ENCODE measurements around the gene CDC45.

The CDC45 gene

DNA sequence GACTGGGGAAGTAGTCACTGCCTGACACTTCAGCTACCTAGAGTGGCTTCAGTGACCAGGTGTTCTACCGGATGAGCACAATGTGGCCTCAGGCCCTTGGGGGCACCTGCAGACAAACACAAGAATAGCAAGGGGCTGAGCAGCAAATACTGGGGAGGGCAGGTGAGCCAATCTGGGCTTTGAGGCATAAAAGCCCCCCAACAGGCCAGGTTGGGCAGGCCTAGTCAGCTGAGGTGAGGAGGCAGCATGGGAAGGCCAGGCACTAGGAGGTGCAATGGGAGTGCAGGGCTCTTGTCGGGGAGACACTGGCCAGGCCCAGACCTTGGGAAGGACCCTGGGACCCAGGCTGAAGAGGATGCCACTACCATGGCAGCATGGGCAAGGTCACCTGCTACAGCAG, 9.7 kb upstream of the CDC45 start:
- Mint-ChIP-seq H3K4me3 (no peak overlapping the region), H3K9me3 (no peaks in the 10 kb centered on the region), H3K36me3 (ENCODE audit: low read depth) (peaks cover 46% of the 10 kb centered on the region), H3K27me3 (ENCODE audit: low read depth, poor library complexity) (no peaks in the 10 kb centered on the region), H3K27ac (no peak overlapping the region), H3K4me1 (no peaks in the 10 kb centered on the region)
- no peak for DNase-seq
- TF ChIP-seq, protein P1, sequence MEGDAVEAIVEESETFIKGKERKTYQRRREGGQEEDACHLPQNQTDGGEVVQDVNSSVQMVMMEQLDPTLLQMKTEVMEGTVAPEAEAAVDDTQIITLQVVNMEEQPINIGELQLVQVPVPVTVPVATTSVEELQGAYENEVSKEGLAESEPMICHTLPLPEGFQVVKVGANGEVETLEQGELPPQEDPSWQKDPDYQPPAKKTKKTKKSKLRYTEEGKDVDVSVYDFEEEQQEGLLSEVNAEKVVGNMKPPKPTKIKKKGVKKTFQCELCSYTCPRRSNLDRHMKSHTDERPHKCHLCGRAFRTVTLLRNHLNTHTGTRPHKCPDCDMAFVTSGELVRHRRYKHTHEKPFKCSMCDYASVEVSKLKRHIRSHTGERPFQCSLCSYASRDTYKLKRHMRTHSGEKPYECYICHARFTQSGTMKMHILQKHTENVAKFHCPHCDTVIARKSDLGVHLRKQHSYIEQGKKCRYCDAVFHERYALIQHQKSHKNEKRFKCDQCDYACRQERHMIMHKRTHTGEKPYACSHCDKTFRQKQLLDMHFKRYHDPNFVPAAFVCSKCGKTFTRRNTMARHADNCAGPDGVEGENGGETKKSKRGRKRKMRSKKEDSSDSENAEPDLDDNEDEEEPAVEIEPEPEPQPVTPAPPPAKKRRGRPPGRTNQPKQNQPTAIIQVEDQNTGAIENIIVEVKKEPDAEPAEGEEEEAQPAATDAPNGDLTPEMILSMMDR (IDR thresholded peaks at IDR 0.05): no peak

- H3K9me3 Mint-ChIP-seq: no peaks in the 10 kb centered on the region
- H3K36me3 Mint-ChIP-seq (ENCODE audit: low read depth): peaks cover 41% of the 10 kb centered on the region
- no peak overlapping the region for H3K27ac Mint-ChIP-seq
- no peak overlapping the region for H3K4me3 Mint-ChIP-seq
- TF ChIP-seq, protein P1 (IDR thresholded peaks at IDR 0.05): no peak
- H3K27me3 Mint-ChIP-seq (ENCODE audit: low read depth, poor library complexity): no peaks in the 10 kb centered on the region
- no peaks in the 10 kb centered on the region for H3K4me1 Mint-ChIP-seq
- no peak for DNase-seq
Observed at GRCh38 chr22:19471572-19471971, 8.1 kb upstream of the CDC45 start.

DNA sequence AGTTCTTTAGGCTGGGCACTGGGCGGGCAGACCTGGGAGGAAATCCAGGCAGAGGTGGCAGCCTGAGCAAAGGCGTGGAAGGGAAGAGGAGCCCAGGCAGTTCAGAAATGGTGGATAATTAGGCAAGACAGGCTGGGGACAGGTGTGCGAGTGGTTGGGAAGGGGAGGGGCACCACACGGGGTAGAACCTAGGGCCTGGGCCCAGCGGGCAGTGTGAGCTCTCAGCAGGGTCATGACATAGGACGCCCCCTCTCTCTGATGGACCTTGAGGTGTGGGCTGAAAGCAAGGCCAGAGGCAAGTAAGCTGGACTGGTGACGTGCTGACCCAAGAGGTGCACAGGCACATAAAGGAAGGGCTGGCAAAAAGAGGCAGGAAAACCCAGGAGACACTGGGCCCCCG, 7.5 kb upstream of the CDC45 start:
- peaks cover 41% of the 10 kb centered on the region for H3K36me3 Mint-ChIP-seq (ENCODE audit: low read depth)
- no peak for DNase-seq
- no peak overlapping the region for H3K4me3 Mint-ChIP-seq
- H3K27ac Mint-ChIP-seq: no peak overlapping the region
- H3K27me3 Mint-ChIP-seq (ENCODE audit: low read depth, poor library complexity): no peaks in the 10 kb centered on the region
- TF ChIP-seq, protein P1 (IDR thresholded peaks at IDR 0.05): no peak
- H3K9me3 Mint-ChIP-seq: no peaks in the 10 kb centered on the region
- peaks cover 4% of the 10 kb centered on the region for H3K4me1 Mint-ChIP-seq

DNA sequence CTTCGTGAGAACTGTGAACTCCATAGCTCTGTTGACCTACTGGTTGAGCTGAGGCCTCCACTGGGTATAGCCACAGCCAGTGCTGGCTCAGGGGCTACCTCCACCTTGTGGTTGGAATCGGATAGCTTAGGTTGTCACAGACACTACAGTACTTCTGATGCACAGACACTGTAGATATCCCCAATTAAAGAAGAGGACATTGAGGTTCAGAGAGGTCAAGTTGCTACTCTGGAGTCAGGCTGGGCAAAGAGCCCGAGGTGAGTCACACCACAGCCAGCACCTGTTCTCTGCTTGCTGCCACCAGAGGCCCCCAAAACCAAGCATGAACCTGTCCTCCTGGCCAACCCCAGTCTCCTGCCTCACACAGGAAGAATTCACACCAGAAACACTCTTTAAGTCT, 6.1 kb upstream of the CDC45 start:
- peaks cover 15% of the 10 kb centered on the region for H3K4me1 Mint-ChIP-seq
- H3K9me3 Mint-ChIP-seq: no peaks in the 10 kb centered on the region
- no peak overlapping the region for H3K4me3 Mint-ChIP-seq
- no peaks in the 10 kb centered on the region for H3K27me3 Mint-ChIP-seq (ENCODE audit: low read depth, poor library complexity)
- H3K27ac Mint-ChIP-seq: no peak overlapping the region
- TF ChIP-seq, protein P1 (IDR thresholded peaks at IDR 0.05): no peak
- H3K36me3 Mint-ChIP-seq (ENCODE audit: low read depth): peaks cover 34% of the 10 kb centered on the region
- DNase-seq: no peak

- peaks cover 22% of the 10 kb centered on the region for H3K36me3 Mint-ChIP-seq (ENCODE audit: low read depth)
- H3K27me3 Mint-ChIP-seq (ENCODE audit: low read depth, poor library complexity): peaks cover 3% of the 10 kb centered on the region
- H3K4me1 Mint-ChIP-seq: peaks cover 30% of the 10 kb centered on the region
- H3K9me3 Mint-ChIP-seq: no peaks in the 10 kb centered on the region
- H3K27ac Mint-ChIP-seq: no peak overlapping the region
- TF ChIP-seq, protein P1 (IDR thresholded peaks at IDR 0.05): no peak
- no peak overlapping the region for H3K4me3 Mint-ChIP-seq
- DNase-seq: no peak
Observed at GRCh38 chr22:19476023-19476422, 3.7 kb upstream of the CDC45 start.

DNA sequence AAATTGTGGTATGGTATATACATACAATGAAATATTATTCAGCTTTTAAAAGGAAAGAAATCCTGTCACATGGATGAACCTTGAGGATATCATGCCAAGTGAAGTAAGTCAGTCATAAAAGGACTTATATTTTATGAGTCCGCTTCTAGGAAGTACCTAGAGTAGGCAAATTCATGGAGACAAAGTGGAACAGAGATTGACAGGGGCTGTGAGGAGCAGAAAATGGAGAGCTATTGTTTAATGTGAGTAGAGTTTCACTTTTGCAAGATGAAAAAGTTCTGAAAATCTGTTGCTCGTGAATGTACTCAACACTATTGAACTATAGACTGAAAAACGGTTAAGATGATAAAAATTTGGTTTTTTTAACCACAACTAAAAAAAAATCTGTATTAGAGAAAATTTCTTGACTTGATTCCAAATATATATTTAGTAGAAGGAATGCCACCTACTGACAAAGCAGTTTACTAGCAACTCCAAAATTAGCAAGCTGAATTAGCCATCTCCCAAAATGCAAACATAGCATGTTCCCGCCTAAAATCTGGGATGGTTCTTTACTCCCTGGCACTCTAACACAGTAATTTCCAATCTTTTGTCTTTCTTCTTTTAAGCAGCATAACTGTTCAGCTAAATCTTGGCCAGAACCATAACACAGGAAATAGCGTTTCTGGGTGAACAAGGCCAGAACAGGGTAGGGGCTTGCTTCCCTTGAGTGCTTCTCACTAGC, 2.2 kb upstream of the CDC45 start:
- peaks cover 3% of the 10 kb centered on the region for H3K27me3 Mint-ChIP-seq (ENCODE audit: low read depth, poor library complexity)
- H3K4me3 Mint-ChIP-seq: peak overlapping the region; percentile 99
- peaks cover 31% of the 10 kb centered on the region for H3K4me1 Mint-ChIP-seq
- DNase-seq: no peak
- no peak overlapping the region for H3K27ac Mint-ChIP-seq
- peaks cover 10% of the 10 kb centered on the region for H3K36me3 Mint-ChIP-seq (ENCODE audit: low read depth)
- H3K9me3 Mint-ChIP-seq: no peaks in the 10 kb centered on the region
- TF ChIP-seq, protein P1 (IDR thresholded peaks at IDR 0.05): no peak

Data from nephron progenitor cell (in vitro differentiated cells).